Heart left ventricle (tissue), 13 donors: ENCODE results near the gene GDNF.

Experiments
- POLR2A ChIP-seq, 2 donors: fragments of 450-650 bp; IDR thresholded peaks; one replicate each; pipeline ENCODE4 v1.6.1; 2017; ENCODE audit warnings: antibody characterized with exemption in 2 of 2, mild to moderate bottlenecking in 2 of 2, moderate library complexity in 2 of 2
- TF ChIP-seq, protein P1 (sequence below), 12 donors: fragments of 200-600 bp; sonication (generic) in 4 of 12; IDR thresholded peaks; one replicate each; pipeline versions ENCODE4 v1.5.0 to v1.8.0; 2018 to 2022; ENCODE audit warnings: antibody characterized with exemption in 12 of 12, mild to moderate bottlenecking in 5 of 12
- donor health status: ischemic (EF 13 %, LVEDD 7.1; RV severe dilation, severe dysfunction).
- donor health status: DM: no; HTN: yes; CAD: no.
- donor health status: DM: no; HTN: no; CAD: no.
- donor health status: ischemic (EF 25% LVEDD 6.9; RV normal size, moderate dysfunction).
- donor health status: ischemic (EF 25% LVEDD 5.7; RV mildly dilated, moderate dysfunction).
- donor health status: ischemic (EF 35%, LVEDD 5.7; RV mildly dilated, moderate dysfunction).
- donor health status: nonischemic (EF 11% LVEDD 7.7; RV severe dilation, severe dysfunction).
- donor health status: DM: yes; HTN: yes; CAD: no.
- donor health status: PGD.
- donor health status: ischemic (EF 29% LVEDD 5.4; RV normal size, mild dysfunction).
- donor health status: nonischemic (EF 23%, LVEDD 6.1; RV moderate dilation, normal function).

DNA sequence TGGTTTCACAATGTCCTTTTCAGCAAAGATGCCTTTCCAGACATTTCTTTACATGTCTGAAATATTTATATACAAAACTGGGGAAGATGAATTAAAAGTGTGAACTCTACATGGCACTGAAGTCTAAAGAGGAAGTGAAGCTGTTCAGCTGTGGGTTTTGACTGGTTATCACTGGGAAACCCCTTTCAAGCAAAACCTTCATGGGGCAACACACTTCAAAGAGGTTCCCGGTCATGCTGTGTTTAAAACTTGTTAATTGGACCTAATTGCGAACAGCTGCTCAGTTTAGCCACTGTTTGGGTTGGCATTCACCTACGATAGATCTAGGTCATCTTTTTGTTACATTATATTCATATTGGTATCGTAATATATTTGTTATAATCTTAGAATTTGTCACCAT lies 20.0 kb upstream of the GDNF start:
- TF ChIP-seq, protein P1, sequence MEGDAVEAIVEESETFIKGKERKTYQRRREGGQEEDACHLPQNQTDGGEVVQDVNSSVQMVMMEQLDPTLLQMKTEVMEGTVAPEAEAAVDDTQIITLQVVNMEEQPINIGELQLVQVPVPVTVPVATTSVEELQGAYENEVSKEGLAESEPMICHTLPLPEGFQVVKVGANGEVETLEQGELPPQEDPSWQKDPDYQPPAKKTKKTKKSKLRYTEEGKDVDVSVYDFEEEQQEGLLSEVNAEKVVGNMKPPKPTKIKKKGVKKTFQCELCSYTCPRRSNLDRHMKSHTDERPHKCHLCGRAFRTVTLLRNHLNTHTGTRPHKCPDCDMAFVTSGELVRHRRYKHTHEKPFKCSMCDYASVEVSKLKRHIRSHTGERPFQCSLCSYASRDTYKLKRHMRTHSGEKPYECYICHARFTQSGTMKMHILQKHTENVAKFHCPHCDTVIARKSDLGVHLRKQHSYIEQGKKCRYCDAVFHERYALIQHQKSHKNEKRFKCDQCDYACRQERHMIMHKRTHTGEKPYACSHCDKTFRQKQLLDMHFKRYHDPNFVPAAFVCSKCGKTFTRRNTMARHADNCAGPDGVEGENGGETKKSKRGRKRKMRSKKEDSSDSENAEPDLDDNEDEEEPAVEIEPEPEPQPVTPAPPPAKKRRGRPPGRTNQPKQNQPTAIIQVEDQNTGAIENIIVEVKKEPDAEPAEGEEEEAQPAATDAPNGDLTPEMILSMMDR (IDR thresholded peaks at IDR 0.05), result no peak
- TF ChIP-seq POLR2A (IDR thresholded peaks at IDR 0.05), result no peak
